HG03354 (cell line): ENCODE measurements around the gene CBFA2T3.
"Not testable (repeated sequence)": the region's sequence is repeated elsewhere in the genome, so short reads cannot be mapped to it uniquely, and the experiment has no call there.

Source experiments
- ATAC-seq: cut with Tn5 transposase; IDR thresholded peaks from one replicate; pipeline ENCODE4 v1.9.1; 2021; ENCODE audit warnings: mild to moderate bottlenecking; ENCODE audit not compliant: unreplicated experiment, poor library complexity, severe bottlenecking

CBFA2T3 gene

GRCh38 chr16:89013692-89014402 is 36.8 kb upstream of the CBFA2T3 start:
- ATAC-seq = no peak

GRCh38 chr16:89013111-89013510 is 36.1 kb upstream of the CBFA2T3 start:
- no peak for ATAC-seq

- no peak for ATAC-seq
These were observed 35.6 kb upstream of the CBFA2T3 start for GRCh38 chr16:89012622-89012995.

- ATAC-seq = no peak
These were observed 35.1 kb upstream of the CBFA2T3 start for GRCh38 chr16:89011909-89012621.

GRCh38 chr16:89010210-89010925 is 33.4 kb upstream of the CBFA2T3 start:
- no peak for ATAC-seq

GRCh38 chr16:89009343-89010209 is 32.6 kb upstream of the CBFA2T3 start:
- ATAC-seq = no peak

GRCh38 chr16:89008796-89009195 is 31.8 kb upstream of the CBFA2T3 start:
- ATAC-seq = not testable (repeated sequence)

GRCh38 chr16:89007371-89008249 is 30.6 kb upstream of the CBFA2T3 start:
- ATAC-seq = no peak

- no peak for ATAC-seq
These were observed 29.2 kb upstream of the CBFA2T3 start for GRCh38 chr16:89006036-89006752.

- no peak for ATAC-seq
These were observed 28.4 kb upstream of the CBFA2T3 start for GRCh38 chr16:89005201-89006035.

GRCh38 chr16:89004209-89004831 is 27.3 kb upstream of the CBFA2T3 start:
- no peak for ATAC-seq

- ATAC-seq = no peak
These were observed 26.8 kb upstream of the CBFA2T3 start for GRCh38 chr16:89003831-89004208.

GRCh38 chr16:89002851-89003830 is 26.1 kb upstream of the CBFA2T3 start:
- ATAC-seq = no peak

- not testable (repeated sequence) for ATAC-seq
These were observed 25.1 kb upstream of the CBFA2T3 start for GRCh38 chr16:89002081-89002480.

- ATAC-seq = no peak
These were observed 24.4 kb upstream of the CBFA2T3 start for GRCh38 chr16:89001117-89002027.
